Dendritic cell treated with granulocyte-macrophage colony-stimulating factor and Interleukin-4, amounts not matched to agents 40 ng/mL and 50 ng/mL, for 4 days (primary cell): ENCODE measurements around the gene CATSPER2.
"Not testable (repeated sequence)": the region's sequence is repeated elsewhere in the genome, so short reads cannot be mapped to it uniquely, and the experiment has no call there.

Experiments
- H3K27ac Mint-ChIP-seq: one replicate; pipeline ENCODE4 v1.8.0; 2022; ENCODE audit warnings: mild to moderate bottlenecking, mixed read lengths
- H3K27me3 Mint-ChIP-seq: one replicate; pipeline ENCODE4 v1.8.0; 2022; ENCODE audit warnings: mild to moderate bottlenecking, mixed read lengths
- H3K36me3 Mint-ChIP-seq: one replicate; pipeline ENCODE4 v1.8.0; 2022; ENCODE audit warnings: low read depth, mixed read lengths
- H3K4me1 Mint-ChIP-seq: one replicate; pipeline ENCODE4 v1.8.0; 2022; ENCODE audit warnings: low read depth, mixed read lengths
- H3K4me3 Mint-ChIP-seq: one replicate; pipeline ENCODE4 v1.8.0; 2022; ENCODE audit warnings: mild to moderate bottlenecking, moderate library complexity, mixed read lengths
- H3K9me3 Mint-ChIP-seq: one replicate; pipeline ENCODE4 v1.8.0; 2022; ENCODE audit warnings: mixed read lengths
- intact Hi-C: fragments of 100-400 bp; cut with micrococcal nuclease; formaldehyde crosslinking; loops from one replicate; pipeline ENCODE4 v1.15.0; 2022

The CATSPER2 gene

DNA sequence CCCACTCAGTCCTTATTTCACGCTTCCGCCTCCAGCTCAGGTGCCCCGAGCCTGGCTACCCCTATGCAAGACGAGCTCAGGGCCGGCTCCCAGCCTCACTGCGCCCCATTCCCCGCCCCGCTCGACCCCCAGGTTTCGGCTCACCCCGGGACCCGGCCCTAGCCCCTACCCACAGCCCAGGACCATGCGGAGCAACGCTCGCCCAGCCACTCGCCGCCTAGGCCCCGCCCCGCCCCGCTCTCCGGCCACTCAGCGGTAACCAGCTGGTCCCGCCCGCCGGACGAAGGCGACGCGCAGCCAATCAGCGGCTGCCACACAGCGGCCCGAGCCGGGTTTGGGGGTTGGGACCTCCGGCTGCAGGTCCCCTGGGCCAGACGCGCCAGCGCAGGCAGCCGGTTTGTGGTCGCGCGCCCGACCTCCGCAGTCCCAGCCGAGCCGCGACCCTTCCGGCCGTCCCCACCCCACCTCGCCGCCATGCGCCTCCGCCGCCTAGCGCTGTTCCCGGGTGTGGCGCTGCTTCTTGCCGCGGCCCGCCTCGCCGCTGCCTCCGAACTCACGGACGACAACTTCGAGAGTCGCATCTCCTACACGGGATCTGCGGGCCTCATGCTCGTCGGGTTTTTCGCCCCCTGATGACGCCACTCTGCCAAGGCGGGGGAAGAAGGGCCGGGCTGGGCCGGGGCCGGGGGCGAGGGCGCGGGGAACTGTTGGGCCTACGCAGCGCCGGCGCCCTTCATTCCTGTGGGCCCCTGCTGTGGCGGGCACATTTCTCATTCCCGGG lies at the start of gene CATSPER2:
TSS of gene CATSPER2 (minus strand) at position 196 of the 781 bp plus-strand sequence. CDS start 783 bp downstream, outside the sequence.
- Mint-ChIP-seq H3K9me3 (no peaks in the 10 kb centered on the region), H3K36me3 (peaks cover 43% of the 10 kb centered on the region), H3K27me3 (no peaks in the 10 kb centered on the region)

DNA sequence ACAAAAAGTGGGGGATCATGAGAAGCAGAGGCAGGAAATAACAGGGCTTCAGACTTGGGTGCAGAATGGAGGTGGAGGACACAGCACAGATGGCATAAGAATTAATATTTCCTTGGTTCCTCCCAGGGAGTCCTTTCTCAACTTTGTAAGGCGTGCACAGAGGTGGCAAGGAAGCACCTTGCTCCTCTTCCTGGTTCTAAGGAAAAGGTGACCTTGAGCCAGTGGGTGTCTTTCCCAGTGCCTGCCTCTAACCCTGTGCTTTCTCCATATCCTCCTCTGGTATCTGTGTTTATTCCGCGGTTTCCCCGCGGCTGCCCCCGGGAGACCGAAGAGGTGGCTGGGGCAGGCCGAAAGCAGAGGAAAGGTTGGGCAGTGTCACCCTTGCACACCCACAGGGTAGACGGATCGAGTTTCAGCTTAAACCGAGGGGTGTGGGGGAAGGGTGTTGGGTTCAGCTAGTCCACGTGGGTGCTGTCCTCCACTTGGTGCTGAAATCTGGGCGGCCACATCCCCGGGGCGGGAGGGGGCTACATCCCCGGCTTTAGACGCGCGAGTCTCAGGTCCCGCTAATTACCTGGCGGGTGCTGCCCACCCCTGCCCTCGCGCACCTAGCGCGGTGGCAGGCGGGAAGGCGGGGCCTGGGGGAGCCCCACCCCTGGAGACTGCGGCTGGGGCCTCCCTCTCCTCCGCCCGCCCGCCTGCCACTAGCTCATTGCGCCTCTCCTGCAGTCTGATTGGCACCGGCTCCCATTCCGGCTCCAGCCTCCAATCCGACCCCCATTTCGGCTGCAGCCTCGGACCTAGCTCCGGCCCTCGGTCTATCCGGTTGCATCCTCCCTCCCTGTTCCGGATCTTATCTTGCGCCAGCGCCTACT lies 44.7 kb upstream of the CATSPER2 start, which contains the start of gene CKMT1A:
TSS of gene CKMT1A (plus strand) at position 712 of the 875 bp plus-strand sequence. CDS start 192 bp downstream, outside the sequence.
- H3K4me1 Mint-ChIP-seq, H3K27me3 Mint-ChIP-seq, intact Hi-C loops, H3K4me3 Mint-ChIP-seq, H3K27ac Mint-ChIP-seq, H3K9me3 Mint-ChIP-seq, H3K36me3 Mint-ChIP-seq: not testable (repeated sequence)

More for the DNA sequence above, at the start of gene CATSPER2:
- Mint-ChIP-seq H3K27ac (no peak within 1 kb of the TSS), H3K4me3 (no peak within 1 kb of the TSS), H3K4me1 (no peaks in the 10 kb centered on the region)
- intact Hi-C loops, result no loop called here

DNA sequence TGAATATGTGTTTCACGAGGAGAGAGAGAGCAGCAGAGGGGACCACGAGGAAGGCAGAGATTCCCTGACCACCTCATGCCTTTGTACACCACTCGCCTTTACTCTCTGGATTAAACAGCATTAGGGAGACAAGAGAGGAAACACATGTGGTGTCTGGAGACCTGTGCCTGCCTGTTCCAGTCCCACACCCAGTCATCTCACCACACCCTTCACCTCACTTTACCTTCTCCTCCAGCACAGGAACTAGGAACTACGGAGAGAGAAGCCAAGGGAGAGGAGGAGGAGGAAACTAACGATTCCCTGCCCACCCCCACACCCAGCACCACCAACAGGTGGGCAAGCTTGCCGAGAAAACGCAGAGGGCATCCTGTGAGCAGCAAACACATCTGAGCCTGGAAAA lies 44.0 kb upstream of the CATSPER2 start:
- H3K36me3 Mint-ChIP-seq, H3K27me3 Mint-ChIP-seq, H3K4me1 Mint-ChIP-seq, intact Hi-C loops, H3K27ac Mint-ChIP-seq, H3K9me3 Mint-ChIP-seq, H3K4me3 Mint-ChIP-seq: not testable (repeated sequence)

DNA sequence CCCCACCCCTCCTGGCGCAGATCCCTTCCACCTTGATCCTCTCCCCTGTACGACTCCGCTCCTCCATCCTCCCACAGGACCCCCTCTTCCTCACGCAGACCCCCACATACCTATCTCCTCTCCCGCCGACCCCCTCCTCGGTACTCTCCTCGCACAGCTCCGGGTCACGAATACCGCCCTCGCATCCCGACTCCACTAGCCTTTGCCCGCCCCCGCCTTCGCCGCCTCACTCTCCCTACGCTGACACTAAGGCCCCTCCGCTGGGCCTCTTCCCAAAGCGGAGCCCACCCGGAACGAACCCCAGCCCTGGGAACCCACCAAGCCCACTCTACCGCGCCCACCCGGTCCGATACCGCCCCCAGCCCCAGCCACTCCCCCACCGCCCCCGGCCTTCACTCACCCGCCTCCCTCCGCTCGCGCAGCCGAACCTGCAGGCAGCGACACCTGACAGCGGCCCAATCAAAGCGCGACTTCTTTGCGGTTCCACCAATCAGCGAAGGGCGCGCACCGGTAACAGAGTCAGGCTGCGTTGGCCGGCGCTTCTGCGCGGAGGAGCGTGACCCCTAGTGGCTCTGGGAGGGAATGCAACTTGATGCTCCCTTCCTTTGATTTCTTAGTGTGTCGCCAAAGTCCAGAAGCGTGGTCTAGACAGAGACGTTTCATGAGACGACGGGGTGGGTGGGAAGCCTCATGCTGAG lies 41.1 kb upstream of the CATSPER2 start:
- H3K4me3 Mint-ChIP-seq, H3K4me1 Mint-ChIP-seq, H3K27ac Mint-ChIP-seq, H3K27me3 Mint-ChIP-seq, intact Hi-C loops, H3K36me3 Mint-ChIP-seq, H3K9me3 Mint-ChIP-seq: not testable (repeated sequence)

DNA sequence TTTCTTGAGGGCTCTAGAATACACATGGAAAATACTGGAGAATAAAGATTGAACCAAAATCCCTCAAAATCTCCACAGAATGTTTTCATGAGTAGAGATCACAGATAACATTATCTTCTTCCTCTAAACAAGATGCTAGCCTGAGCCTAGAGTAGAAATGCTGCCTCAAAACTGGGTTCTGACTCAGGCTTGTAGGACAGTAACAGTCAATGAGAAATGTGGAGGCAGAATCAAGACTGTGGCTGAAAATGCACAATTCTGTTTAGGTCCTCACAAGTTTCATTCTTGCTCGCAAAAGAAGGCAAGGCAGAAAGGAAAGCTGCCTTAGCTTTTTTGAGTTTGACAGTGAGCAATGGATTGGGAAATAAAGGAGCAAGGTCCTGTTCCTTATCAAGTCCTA lies 25.5 kb upstream of the CATSPER2 start:
- H3K27me3 Mint-ChIP-seq, intact Hi-C loops, H3K4me3 Mint-ChIP-seq, H3K4me1 Mint-ChIP-seq, H3K9me3 Mint-ChIP-seq, H3K36me3 Mint-ChIP-seq, H3K27ac Mint-ChIP-seq: not testable (repeated sequence)

DNA sequence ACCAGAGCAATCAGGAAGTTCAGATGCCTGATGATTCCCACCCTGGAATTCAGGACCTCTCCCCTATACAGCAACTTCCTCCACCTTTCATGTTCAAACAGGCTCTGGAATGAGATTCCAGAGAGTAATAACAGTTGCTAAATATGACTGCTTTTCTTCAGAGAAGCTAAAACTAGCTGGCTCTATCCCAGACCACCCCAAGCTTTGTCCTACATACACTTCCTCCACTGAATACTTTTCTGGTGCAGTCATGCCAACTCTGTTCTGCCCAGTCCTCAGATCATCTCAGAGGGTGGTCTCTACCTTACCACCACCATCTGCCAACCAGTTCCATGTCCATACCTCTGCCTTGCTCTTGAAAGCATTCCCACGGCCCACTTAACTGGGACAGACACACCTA lies 17.5 kb upstream of the CATSPER2 start:
- H3K27ac Mint-ChIP-seq, intact Hi-C loops, H3K9me3 Mint-ChIP-seq, H3K36me3 Mint-ChIP-seq, H3K27me3 Mint-ChIP-seq, H3K4me3 Mint-ChIP-seq, H3K4me1 Mint-ChIP-seq: not testable (repeated sequence)

DNA sequence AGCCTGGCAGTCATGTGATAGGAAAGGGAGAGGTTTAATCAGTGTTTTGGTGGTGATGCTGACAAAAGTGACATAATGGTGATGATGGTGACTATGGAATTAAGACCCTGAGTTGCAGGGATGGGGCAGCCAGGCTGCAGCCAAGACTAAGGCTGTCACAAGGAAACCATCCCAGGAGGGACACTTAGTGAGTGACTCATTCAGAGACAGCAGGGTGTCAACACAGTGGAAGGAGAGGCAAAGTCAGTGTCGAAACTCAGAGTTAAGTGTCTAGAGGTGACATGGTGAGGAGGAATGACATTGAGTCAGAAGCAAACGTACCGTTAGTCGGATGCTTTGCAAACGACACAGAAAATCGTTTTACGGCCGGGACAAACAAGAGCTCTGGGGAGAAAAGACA lies 14.7 kb upstream of the CATSPER2 start:
- H3K36me3 Mint-ChIP-seq, intact Hi-C loops, H3K27ac Mint-ChIP-seq, H3K9me3 Mint-ChIP-seq, H3K27me3 Mint-ChIP-seq, H3K4me3 Mint-ChIP-seq, H3K4me1 Mint-ChIP-seq: not testable (repeated sequence)

DNA sequence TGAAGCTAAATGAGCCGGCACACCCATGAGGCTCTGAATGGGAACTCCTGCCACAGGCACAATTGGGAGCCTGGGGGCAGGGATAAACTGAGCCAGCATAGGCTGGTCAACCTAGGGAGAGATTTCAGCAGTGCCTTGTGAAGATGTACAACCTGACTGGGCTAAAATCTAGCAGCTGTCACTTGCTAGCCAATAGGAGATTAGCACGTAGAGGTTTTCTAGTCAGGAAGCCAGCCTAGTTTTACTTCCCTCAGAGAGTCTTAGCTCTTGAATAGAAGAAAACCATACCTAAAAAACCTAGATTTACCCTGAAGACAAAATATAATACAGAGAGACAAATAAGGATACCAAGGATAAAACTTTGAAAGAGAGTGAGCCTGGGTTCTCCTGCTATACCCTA lies 13.6 kb upstream of the CATSPER2 start:
- H3K4me3 Mint-ChIP-seq, intact Hi-C loops, H3K36me3 Mint-ChIP-seq, H3K27ac Mint-ChIP-seq, H3K27me3 Mint-ChIP-seq, H3K4me1 Mint-ChIP-seq, H3K9me3 Mint-ChIP-seq: not testable (repeated sequence)

DNA sequence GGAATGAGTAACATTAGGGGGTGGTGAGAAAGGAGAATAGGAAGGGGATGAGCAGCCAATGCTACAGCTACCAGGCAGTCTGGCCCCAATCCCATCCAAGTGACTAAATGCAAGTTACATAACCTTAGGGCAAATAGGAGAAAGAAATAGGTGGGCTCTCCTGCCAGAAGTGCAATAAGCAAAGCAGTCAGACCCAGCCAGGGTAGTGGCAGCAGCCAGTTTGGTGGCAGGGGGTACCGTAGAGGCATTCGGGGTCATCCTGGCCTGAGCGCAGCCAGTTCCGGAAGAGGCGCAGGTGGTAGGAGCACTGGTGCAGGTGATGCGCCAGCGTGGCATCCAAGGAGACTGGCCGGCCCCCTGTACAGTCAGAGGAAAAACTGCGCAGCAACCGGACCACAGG lies 11.1 kb upstream of the CATSPER2 start:
- intact Hi-C loops, H3K27me3 Mint-ChIP-seq, H3K27ac Mint-ChIP-seq: not testable (repeated sequence)

DNA sequence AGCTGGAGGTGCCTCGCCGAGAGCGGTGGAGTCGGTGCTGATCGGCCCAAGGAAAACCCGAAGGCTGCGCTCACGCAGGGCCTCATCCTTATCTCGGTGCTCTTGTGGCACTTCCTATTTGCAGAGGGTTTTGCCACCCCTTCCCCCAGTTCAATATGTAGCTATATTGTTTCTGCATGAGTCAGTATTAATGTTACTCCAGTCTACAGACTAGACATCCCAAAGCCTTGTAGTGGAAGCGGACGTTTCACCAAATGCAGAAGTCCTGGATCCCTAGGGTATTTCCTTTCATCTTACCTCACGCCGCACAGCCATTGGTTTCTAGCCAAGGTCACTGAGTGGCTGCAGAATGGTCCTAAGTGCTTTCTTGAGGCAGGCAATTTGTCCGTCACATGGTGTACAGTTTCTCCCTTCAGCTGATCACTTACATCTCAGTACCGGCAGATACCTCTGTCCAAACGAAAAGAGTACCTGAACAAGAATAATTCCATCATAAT lies 834 bp upstream of the CATSPER2 start:
- H3K27ac Mint-ChIP-seq, H3K27me3 Mint-ChIP-seq, H3K4me3 Mint-ChIP-seq, H3K9me3 Mint-ChIP-seq, H3K4me1 Mint-ChIP-seq, intact Hi-C loops: not testable (repeated sequence)
- peaks cover 43% of the 10 kb centered on the region for H3K36me3 Mint-ChIP-seq

More for the DNA sequence above, 11.1 kb upstream of the CATSPER2 start:
- H3K4me3 Mint-ChIP-seq, H3K4me1 Mint-ChIP-seq, H3K9me3 Mint-ChIP-seq, H3K36me3 Mint-ChIP-seq: not testable (repeated sequence)

DNA sequence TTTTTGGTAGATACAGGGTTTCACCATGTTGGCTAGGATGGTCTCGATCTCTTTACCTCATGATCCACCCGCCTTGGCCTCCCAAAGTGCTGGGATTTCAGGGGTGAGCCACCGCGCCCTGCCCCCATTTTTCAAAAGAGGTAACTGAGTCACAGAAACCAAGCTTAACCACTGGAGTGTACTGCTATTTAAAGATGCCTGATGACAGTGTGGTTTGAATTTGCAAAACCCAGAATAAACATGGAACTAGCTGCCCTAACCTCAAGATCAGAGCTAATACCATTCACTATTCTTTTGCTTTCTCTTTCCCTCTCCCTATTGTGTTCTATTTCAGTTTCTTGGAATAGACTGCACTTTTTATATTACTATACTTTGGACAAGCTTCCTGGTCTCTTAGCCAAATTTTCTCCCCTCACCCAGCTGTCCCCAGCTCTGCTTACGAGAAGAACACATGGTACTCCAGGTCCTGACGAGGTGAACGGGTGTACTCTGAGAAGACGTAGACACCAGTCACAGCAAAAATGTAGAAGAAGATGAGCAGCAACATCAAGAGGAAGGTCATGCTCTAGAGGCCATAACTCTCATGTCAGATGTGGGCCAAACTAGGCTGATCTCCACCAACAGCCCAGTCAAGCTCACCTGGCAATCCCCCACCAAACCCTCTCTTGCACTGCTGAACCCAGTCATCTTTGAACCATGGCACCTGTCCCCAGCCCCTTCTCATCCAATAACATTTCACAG lies 10.0 kb downstream of the CATSPER2 start:
- H3K4me1 Mint-ChIP-seq, H3K36me3 Mint-ChIP-seq, intact Hi-C loops, H3K27ac Mint-ChIP-seq, H3K9me3 Mint-ChIP-seq, H3K4me3 Mint-ChIP-seq, H3K27me3 Mint-ChIP-seq: not testable (repeated sequence)

DNA sequence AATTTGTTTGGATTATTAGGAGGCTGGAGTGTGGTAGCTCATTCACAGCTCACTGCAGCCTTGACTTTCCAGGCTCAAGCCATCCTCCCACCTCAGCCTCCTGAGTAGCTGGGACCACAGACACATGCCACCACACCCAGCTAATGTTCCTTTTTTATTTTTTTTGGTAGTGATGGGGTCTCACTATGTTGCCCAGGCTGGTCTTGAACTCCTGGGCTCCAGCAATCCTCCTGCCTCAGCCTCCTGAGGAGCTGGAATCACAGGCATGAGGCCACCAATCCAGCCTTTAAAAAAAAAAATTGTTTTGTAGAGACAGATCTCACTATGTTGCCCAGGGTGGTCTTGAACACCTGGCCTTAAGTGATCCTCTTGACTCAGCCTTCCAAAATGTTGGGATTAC lies 21.7 kb downstream of the CATSPER2 start:
- H3K4me1 Mint-ChIP-seq, H3K9me3 Mint-ChIP-seq, H3K36me3 Mint-ChIP-seq, intact Hi-C loops, H3K4me3 Mint-ChIP-seq, H3K27me3 Mint-ChIP-seq, H3K27ac Mint-ChIP-seq: not testable (repeated sequence)

DNA sequence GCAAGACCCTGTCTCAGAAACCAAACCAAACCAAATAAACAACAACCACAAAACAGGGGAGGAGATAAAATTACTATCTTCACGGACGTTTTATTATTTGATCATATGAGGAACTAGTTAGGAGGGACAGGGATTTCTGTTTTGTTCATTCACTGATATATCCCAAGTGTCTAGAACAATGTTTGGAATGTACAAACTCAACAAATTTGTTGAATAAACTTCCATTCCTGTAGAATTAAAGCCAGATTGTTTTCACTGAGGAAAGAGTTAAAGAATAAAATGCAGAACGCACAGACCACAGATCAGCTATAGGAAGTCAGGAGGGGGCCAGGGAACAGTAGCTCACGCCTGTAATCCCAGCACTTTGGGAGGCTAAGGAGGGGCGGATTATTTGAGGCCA lies 23.5 kb downstream of the CATSPER2 start:
- intact Hi-C loops, result no loop called here
- Mint-ChIP-seq H3K9me3 (no peaks in the 10 kb centered on the region), H3K36me3 (no peaks in the 10 kb centered on the region), H3K4me1 (no peaks in the 10 kb centered on the region), H3K4me3 (no peak overlapping the region), H3K27me3 (peaks cover 7% of the 10 kb centered on the region), H3K27ac (no peak overlapping the region)
